GM21447 (cell line): ENCODE results near the gene SHE.

ENCODE experiments used
- ATAC-seq: cut with Tn5 transposase; IDR thresholded peaks from one replicate; pipeline ENCODE4 v1.9.1; 2021; ENCODE audit not compliant: unreplicated experiment

SHE gene

GRCh38 chr1:154481053-154481452 is 21.2 kb downstream of the SHE start:
- ATAC-seq: no peak

- ATAC-seq: no peak
Measured at GRCh38 chr1:154479764-154480421, 22.3 kb downstream of the SHE start.

- ATAC-seq: no peak
Measured at GRCh38 chr1:154478639-154479038, 23.6 kb downstream of the SHE start.

GRCh38 chr1:154478013-154478412 is 24.2 kb downstream of the SHE start:
- no peak for ATAC-seq

GRCh38 chr1:154476791-154477190 is 25.4 kb downstream of the SHE start:
- ATAC-seq: no peak

GRCh38 chr1:154474802-154475201 is 27.4 kb downstream of the SHE start:
- no peak for ATAC-seq

- no peak for ATAC-seq
Measured at GRCh38 chr1:154471304-154471703, 30.9 kb downstream of the SHE start.

GRCh38 chr1:154469844-154470560 is 32.2 kb downstream of the SHE start:
- no peak for ATAC-seq

DNA sequence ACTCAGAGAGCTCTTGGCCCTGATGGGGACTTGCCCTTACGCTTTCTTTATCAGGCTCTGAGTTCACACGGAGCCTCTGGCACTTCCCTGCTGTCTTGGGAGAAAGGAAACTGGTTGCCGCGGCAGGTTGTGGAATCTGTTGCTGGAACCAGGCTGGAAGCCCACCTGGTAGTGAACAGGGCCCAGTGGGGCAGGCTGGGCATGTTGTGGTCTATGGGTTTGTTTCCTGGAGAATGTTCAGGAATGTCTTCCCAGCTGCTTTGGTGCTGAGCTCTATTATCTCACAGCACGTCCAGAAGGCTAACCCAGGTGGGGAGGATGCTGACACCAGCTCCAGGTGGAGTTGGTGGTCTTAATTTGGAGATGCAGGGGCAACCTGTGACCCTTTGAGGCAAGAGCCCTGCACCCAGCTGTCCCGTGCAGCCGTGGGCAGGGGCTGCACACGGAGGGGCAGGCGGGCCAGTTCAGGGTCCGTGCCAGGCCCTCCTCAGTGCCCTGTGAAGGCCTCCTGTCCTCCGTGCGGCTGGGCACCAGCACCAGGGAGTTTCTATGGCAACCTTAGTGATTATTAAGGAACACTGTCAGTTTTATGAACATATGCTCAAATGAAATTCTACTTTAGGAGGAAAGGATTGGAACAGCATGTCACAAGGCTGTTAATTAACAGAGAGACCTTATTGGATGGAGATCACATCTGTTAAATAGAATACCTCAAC is 33.5 kb downstream of the SHE start:
- ATAC-seq: no peak

- no peak for ATAC-seq
Measured at GRCh38 chr1:154467434-154468102, 34.6 kb downstream of the SHE start.

DNA sequence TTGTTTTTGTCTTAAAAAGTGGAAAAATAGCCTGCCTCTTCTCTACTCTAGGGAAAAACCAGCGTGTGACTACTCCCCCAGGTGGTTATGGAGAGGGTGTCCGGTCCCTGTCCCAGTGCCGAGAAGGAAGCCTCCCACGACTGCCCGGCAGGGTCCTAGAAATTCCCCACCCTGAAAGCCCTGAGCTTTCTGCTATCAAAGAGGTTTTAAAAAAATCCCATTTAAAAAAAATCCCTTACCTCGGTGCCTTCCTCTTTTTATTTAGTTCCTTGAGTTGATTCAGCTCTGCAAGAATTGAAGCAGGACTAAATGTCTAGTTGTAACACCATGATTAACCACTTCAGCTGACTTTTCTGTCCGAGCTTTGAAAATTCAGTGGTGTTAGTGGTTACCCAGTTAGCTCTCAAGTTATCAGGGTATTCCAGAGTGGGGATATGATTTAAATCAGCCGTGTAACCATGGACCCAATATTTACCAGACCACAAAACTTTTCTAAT is 35.2 kb downstream of the SHE start:
- no peak for ATAC-seq

GRCh38 chr1:154466206-154466605 is 36.0 kb downstream of the SHE start:
- ATAC-seq: no peak

DNA sequence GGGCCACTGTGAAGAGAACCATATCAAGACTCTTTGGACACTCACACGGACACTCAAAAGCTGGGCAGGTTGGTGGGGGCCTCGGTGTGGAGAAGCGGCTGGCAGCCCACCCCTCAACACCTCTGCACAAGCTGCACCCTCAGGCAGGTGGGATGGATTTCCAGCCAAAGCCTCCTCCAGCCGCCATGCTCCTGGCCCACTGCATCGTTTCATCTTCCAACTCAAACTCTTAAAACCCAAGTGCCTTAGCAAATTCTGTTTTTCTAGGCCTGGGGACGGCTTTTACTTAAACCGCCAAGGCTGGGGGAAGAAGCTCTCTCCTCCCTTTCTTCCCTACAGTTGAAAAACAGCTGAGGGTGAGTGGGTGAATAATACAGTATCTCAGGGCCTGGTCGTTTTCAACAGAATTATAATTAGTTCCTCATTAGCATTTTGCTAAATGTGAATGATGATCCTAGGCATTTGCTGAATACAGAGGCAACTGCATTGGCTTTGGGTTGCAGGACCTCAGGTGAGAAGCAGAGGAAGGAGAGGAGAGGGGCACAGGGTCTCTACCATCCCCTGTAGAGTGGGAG is 36.5 kb downstream of the SHE start:
- ATAC-seq: no peak

DNA sequence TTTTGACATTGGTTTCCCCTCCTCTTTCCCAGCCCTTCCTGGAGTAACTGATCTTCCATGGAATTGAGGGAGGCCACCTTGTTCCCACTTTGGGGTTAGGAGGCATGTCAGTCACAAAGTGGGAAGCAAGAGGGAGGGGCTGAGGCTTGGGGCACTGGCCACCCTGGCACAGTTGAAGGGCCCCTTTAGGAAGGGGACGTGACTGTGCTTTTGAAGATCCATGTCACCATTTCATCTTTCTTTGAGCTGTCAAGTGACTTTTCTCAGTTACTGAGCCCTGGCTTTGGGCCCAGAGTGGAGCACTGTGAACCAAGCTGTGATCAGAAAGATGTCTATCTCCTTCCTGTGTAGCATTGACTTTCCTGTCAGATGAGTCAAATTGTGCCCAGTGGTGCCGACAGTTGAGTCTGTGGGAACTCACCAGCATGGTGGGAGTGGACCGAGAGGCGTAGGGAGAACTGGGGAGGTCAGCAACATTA is 38.7 kb downstream of the SHE start:
- ATAC-seq: no peak

GRCh38 chr1:154460695-154461260 is 41.4 kb downstream of the SHE start:
- ATAC-seq: no peak

GRCh38 chr1:154459080-154459479 is 43.1 kb downstream of the SHE start:
- ATAC-seq: no peak

GRCh38 chr1:154456631-154457030 is 45.6 kb downstream of the SHE start:
- ATAC-seq: no peak

GRCh38 chr1:154454386-154455120 is 47.7 kb downstream of the SHE start:
- no peak for ATAC-seq

- ATAC-seq: no peak
Measured at GRCh38 chr1:154453574-154454352, 48.4 kb downstream of the SHE start.
